ENCODE measurements around the gene SNTA1.
"Not testable (repeated sequence)": the region's sequence is repeated elsewhere in the genome, so short reads cannot be mapped to it uniquely, and the experiment has no call there.

DNA sequence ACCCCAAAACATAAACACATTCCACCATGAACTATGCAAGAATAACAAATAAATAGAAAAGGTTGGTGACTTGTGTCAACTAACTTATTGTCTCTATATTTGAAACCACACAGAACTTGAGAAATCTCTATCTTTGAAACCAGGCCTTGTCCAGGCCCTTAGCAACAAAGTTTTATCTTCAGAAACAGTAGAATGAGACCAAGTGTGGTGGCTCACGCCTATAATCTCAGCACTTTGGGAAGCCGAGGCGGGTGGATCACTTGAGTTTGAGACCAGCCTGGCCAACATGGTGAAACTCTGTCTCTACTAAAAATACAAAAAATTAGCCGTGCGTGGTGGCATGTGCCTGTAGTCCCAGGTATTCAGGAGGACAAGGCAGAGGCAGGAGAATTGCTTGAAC is 39.6 kb upstream of the SNTA1 start:
- not testable (repeated sequence) for TF ChIP-seq FOXP2 (optimal IDR thresholded peaks at IDR 0.05; ENCODE audit: control extremely low read depth, extremely low read length, insufficient read depth); POLR2AphosphoS5 (IDR thresholded peaks at IDR 0.05; ENCODE audit: borderline replicate concordance, low read depth, low read length)
